Glomerular endothelial cell (primary cell): ENCODE measurements around the gene ZFP57. TPM values are rescaled to one million over a fixed set of nuclear protein-coding genes. Genes with fewer than 3 reads are reported as not detected.

Source experiments
- DNase-seq: peaks from one replicate; pipeline ENCODE4 v3.0.0-alpha.2; 2011; ENCODE audit warnings: low read depth, low spot score; ENCODE audit errors: extremely low read depth
- total RNA-seq: library from RNA; depleted of rRNA; stranded (reverse); fragments of >200 nt; gene quantifications from 2 replicates; pipeline ENCODE4 v1.2.3, GENCODE V29; 2015

Gene ZFP57
- total RNA-seq, 1 donor from 2014 or later = not detected

- DNase-seq = no peak
Observed at GRCh38 chr6:29656157-29656556, 24.8 kb downstream of the ZFP57 start.

- DNase-seq = no peak
Observed at GRCh38 chr6:29655658-29656057, 25.3 kb downstream of the ZFP57 start.

- DNase-seq = peak; percentile 36
Observed at GRCh38 chr6:29653452-29654038, 27.4 kb downstream of the ZFP57 start.

GRCh38 chr6:29652198-29652584 is 28.8 kb downstream of the ZFP57 start:
- no peak for DNase-seq

GRCh38 chr6:29651413-29652197 is 29.3 kb downstream of the ZFP57 start:
- no peak for DNase-seq

GRCh38 chr6:29649701-29650673 is 31.0 kb downstream of the ZFP57 start:
- DNase-seq = peak; percentile 93

GRCh38 chr6:29647927-29648642 is 32.9 kb downstream of the ZFP57 start:
- no peak for DNase-seq

GRCh38 chr6:29641430-29642148 is 39.4 kb downstream of the ZFP57 start:
- DNase-seq = no peak

GRCh38 chr6:29637247-29637646 is 43.7 kb downstream of the ZFP57 start:
- no peak for DNase-seq

- DNase-seq = no peak
Observed at GRCh38 chr6:29633534-29633905, 47.4 kb downstream of the ZFP57 start.

GRCh38 chr6:29632789-29633533 is 48.0 kb downstream of the ZFP57 start, which contains the start of gene GABBR1:
Gene GABBR1, minus strand, starts transcription at chr6:29633183. Its CDS starts 798 bp downstream, at chr6:29632385.
- DNase-seq = no peak

GRCh38 chr6:29631860-29632731 is 48.9 kb downstream of the ZFP57 start:
- no peak for DNase-seq

GRCh38 chr6:29631209-29631810 is 49.6 kb downstream of the ZFP57 start:
- DNase-seq = no peak

GRCh38 chr6:29630315-29630714 is 50.6 kb downstream of the ZFP57 start:
- no peak for DNase-seq

GRCh38 chr6:29629571-29629970 is 51.4 kb downstream of the ZFP57 start:
- DNase-seq = no peak

- DNase-seq = no peak
Observed at GRCh38 chr6:29628419-29629281, 52.3 kb downstream of the ZFP57 start.
